ENCODE results near the gene ZNF132.

ZNF132 gene

GRCh38 chr19:58451358-58452101 lies 11.6 kb upstream of the ZNF132 start, which contains the start of gene ZNF324B (continued):
- TF ChIP-seq ZNF692 (tag by site-specific recombination; IDR thresholded peaks at IDR 0.05) (peak; percentile 57; the same call in 1 of the 2 replicates), ZNF580 (tag by site-specific recombination; IDR thresholded peaks at IDR 0.05) (no peak), ZNF138 (tag by site-specific recombination; IDR thresholded peaks at IDR 0.05; ENCODE audit: borderline replicate concordance) (no peak), ZNF777 (tag by site-specific recombination; IDR thresholded peaks at IDR 0.05; ENCODE audit: borderline replicate concordance) (peak; percentile 21; the same call in 1 of the 2 replicates), ZNF366 (tag by site-specific recombination; conservative IDR thresholded peaks at IDR 0.05) (no peak), ZFP41 (tag by site-specific recombination; IDR thresholded peaks at IDR 0.05; ENCODE audit: borderline replicate concordance) (no peak), ZNF211 (tag by site-specific recombination; IDR thresholded peaks at IDR 0.05; ENCODE audit: low read depth) (no peak), ZNF701 (tag by site-specific recombination; IDR thresholded peaks at IDR 0.05) (no peak), ZNF776 (tag by site-specific recombination; IDR thresholded peaks at IDR 0.05; ENCODE audit: borderline replicate concordance) (no peak), KLF17 (tag by site-specific recombination; IDR thresholded peaks at IDR 0.05) (peak; percentile 33; the same call in 1 of the 2 replicates), GLI2 (tag by site-specific recombination; IDR thresholded peaks at IDR 0.05; ENCODE audit: borderline replicate concordance, low read depth) (no peak), HOXD13 (CRISPR knock-in tag; IDR thresholded peaks at IDR 0.05; ENCODE audit: borderline replicate concordance) (no peak), ZNF571 (tag by site-specific recombination; IDR thresholded peaks at IDR 0.05) (no peak), ZNF513 (tag by site-specific recombination; IDR thresholded peaks at IDR 0.05) (no peak), AEBP2 (tag by site-specific recombination; IDR thresholded peaks at IDR 0.05; ENCODE audit: borderline replicate concordance) (no peak), TSHZ1 (tag by site-specific recombination; IDR thresholded peaks at IDR 0.05; ENCODE audit: borderline replicate concordance) (no peak), PRDM10 (tag by site-specific recombination; IDR thresholded peaks at IDR 0.05) (0 out of 2 replicates have a peak, but pooled peaks have one; percentile 39), BCL11A (tag by site-specific recombination; IDR thresholded peaks at IDR 0.05; ENCODE audit: low read depth) (no peak), ZNF248 (tag by site-specific recombination; IDR thresholded peaks at IDR 0.05) (no peak), ZNF221 (tag by site-specific recombination; IDR thresholded peaks at IDR 0.05; ENCODE audit: borderline replicate concordance) (no peak), ZSCAN18 (tag by site-specific recombination; IDR thresholded peaks at IDR 0.05) (no peak)
